ENCODE results near the gene AFF2. TPM values are rescaled to one million over a fixed set of nuclear protein-coding genes. Genes with fewer than 3 reads are reported as not detected.

The AFF2 gene
- total and polyA plus RNA-seq, 5 donors from 2014 or later, result 1.1 TPM; not detected in 4

- H3K4me1 Mint-ChIP-seq, result no peaks in the 10 kb centered on the region
- H3K4me3 Mint-ChIP-seq, result no peak overlapping the region
- no peaks in the 10 kb centered on the region for H3K36me3 ChIP-seq (ENCODE audit: control insufficient read depth, insufficient read depth, low read length)
- H3K27me3 Mint-ChIP-seq, result no peaks in the 10 kb centered on the region
- ATAC-seq (ENCODE audit: low read depth in 2 of 2) (no peak), DNase-seq (no peak)
- no peak overlapping the region for H3K27ac ChIP-seq (ENCODE audit: insufficient read depth, low read length, poor library complexity, severe bottlenecking)
- H3K9me3 Mint-ChIP-seq, result peaks cover 0 to under 1% (median 0%) of the 10 kb centered on the region in 7 donors
- no peaks in the 10 kb centered on the region for H3K27me3 ChIP-seq (ENCODE audit: control insufficient read depth, insufficient read depth, low read length)
- no peak overlapping the region for H3K4me3 ChIP-seq (ENCODE audit: low read depth, low read length)
- H3K9me3 ChIP-seq (ENCODE audit: control insufficient read depth in 2 of 2, low read length in 2 of 2), result no peaks in the 10 kb centered on the region
- H3K4me1 ChIP-seq (ENCODE audit: control insufficient read depth, insufficient read depth, low read length, poor library complexity, severe bottlenecking), result no peaks in the 10 kb centered on the region
- H3K36me3 Mint-ChIP-seq, result no peaks in the 10 kb centered on the region
- H3K27ac Mint-ChIP-seq, result no peak overlapping the region
These were observed 37.3 kb downstream of the AFF2 start for GRCh38 chrX:148537556-148538182.

DNA sequence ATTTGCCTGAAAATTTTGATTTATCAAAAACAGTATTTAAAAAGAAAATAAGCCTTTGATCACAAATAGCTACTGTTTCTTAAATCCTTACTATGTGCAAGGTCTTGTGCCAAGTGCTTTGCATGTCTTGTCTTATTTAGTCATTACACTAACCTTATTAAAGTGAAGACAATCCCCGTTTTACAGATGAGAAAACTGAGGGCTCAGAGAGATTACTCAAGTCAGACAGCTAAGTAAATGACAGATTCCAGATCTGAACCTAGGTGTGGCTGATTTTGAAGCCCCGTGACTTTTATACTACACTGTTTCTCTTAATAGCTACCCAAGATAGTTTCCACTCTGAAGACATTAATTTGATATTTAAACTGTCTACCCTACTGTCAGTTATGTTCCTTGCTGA, 38.2 kb downstream of the AFF2 start:
- Histone ChIP-seq H3K9me3 (ENCODE audit: control insufficient read depth in 2 of 2, low read length in 2 of 2) (no peaks in the 10 kb centered on the region), H3K4me3 (ENCODE audit: low read depth, low read length) (no peak overlapping the region), H3K36me3 (ENCODE audit: control insufficient read depth, insufficient read depth, low read length) (no peaks in the 10 kb centered on the region), H3K27me3 (ENCODE audit: control insufficient read depth, insufficient read depth, low read length) (no peaks in the 10 kb centered on the region), H3K4me1 (ENCODE audit: control insufficient read depth, insufficient read depth, low read length, poor library complexity, severe bottlenecking) (no peaks in the 10 kb centered on the region), H3K27ac (ENCODE audit: insufficient read depth, low read length, poor library complexity, severe bottlenecking) (no peak overlapping the region)
- Mint-ChIP-seq H3K9me3 (no peaks in the 10 kb centered on the region), H3K27me3 (no peaks in the 10 kb centered on the region), H3K4me3 (no peak overlapping the region), H3K36me3 (no peaks in the 10 kb centered on the region), H3K4me1 (no peaks in the 10 kb centered on the region), H3K27ac (no peak overlapping the region)
- ATAC-seq (ENCODE audit: low read depth in 2 of 2) (no peak), DNase-seq (no peak)

DNA sequence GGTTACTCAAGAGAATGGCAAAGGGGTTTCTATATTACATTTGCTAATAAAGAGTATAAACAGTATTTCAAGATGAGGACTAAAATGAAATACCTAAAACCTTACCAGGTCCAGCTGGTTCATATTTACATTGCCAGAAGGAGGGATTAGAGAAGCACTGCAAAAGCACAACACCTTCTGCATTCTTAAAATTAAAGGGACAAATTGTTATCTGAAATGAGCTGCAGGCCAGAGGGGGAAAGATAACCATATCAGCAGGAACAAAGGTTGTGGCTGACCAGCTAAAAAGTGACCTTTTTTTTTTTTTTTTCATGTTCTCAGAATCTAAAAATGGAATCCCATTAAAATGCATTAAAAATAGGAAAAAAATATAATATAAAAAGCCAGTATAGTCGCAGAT, 39.7 kb downstream of the AFF2 start:
- Histone ChIP-seq H3K27me3 (ENCODE audit: control insufficient read depth, insufficient read depth, low read length) (no peaks in the 10 kb centered on the region), H3K4me1 (ENCODE audit: control insufficient read depth, insufficient read depth, low read length, poor library complexity, severe bottlenecking) (no peaks in the 10 kb centered on the region), H3K27ac (ENCODE audit: insufficient read depth, low read length, poor library complexity, severe bottlenecking) (no peak overlapping the region), H3K4me3 (ENCODE audit: low read depth, low read length) (no peak overlapping the region), H3K36me3 (ENCODE audit: control insufficient read depth, insufficient read depth, low read length) (no peaks in the 10 kb centered on the region), H3K9me3 (ENCODE audit: control insufficient read depth in 2 of 2, low read length in 2 of 2) (no peaks in the 10 kb centered on the region)
- no peaks in the 10 kb centered on the region for H3K4me1 Mint-ChIP-seq
- H3K27ac Mint-ChIP-seq, result no peak overlapping the region
- no peaks in the 10 kb centered on the region for H3K9me3 Mint-ChIP-seq
- no peaks in the 10 kb centered on the region for H3K36me3 Mint-ChIP-seq
- no peak for DNase-seq
- H3K4me3 Mint-ChIP-seq, result no peak overlapping the region
- no peaks in the 10 kb centered on the region for H3K27me3 Mint-ChIP-seq
- ATAC-seq (ENCODE audit: low read depth in 2 of 2), result no peak

- DNase-seq (no peak), ATAC-seq (ENCODE audit: low read depth in 2 of 2) (no peak)
- no peaks in the 10 kb centered on the region for H3K27me3 ChIP-seq (ENCODE audit: control insufficient read depth, insufficient read depth, low read length)
- H3K4me3 ChIP-seq (ENCODE audit: low read depth, low read length), result no peak overlapping the region
- no peaks in the 10 kb centered on the region for H3K9me3 Mint-ChIP-seq
- H3K4me1 Mint-ChIP-seq, result no peaks in the 10 kb centered on the region
- no peaks in the 10 kb centered on the region for H3K36me3 Mint-ChIP-seq
- H3K27ac ChIP-seq (ENCODE audit: insufficient read depth, low read length, poor library complexity, severe bottlenecking), result no peak overlapping the region
- H3K36me3 ChIP-seq (ENCODE audit: control insufficient read depth, insufficient read depth, low read length), result no peaks in the 10 kb centered on the region
- H3K27ac Mint-ChIP-seq, result no peak overlapping the region
- H3K27me3 Mint-ChIP-seq, result no peaks in the 10 kb centered on the region
- H3K4me1 ChIP-seq (ENCODE audit: control insufficient read depth, insufficient read depth, low read length, poor library complexity, severe bottlenecking), result no peaks in the 10 kb centered on the region
- no peak overlapping the region for H3K4me3 Mint-ChIP-seq
- H3K9me3 ChIP-seq (ENCODE audit: control insufficient read depth in 2 of 2, low read length in 2 of 2), result no peaks in the 10 kb centered on the region
These were observed 40.5 kb downstream of the AFF2 start for GRCh38 chrX:148540671-148541583.

DNA sequence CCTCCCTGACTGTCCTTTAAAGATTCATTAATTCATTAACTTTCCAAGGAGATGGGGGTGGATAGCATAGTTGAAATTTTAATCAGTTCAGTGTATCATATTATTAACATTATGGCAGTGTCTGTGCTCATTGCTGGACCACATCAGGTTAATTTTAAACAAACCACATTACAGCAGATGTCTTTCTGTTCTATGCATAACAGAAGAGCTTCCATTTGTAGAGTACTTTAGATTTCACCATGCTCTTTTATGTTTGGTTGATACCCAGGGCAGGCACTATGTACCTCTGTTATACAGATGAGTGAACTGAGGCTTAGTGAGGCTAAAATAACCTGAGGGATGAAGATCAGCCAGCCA, 41.1 kb downstream of the AFF2 start:
- Histone ChIP-seq H3K9me3 (ENCODE audit: control insufficient read depth in 2 of 2, low read length in 2 of 2) (no peaks in the 10 kb centered on the region), H3K4me1 (ENCODE audit: control insufficient read depth, insufficient read depth, low read length, poor library complexity, severe bottlenecking) (no peaks in the 10 kb centered on the region), H3K27me3 (ENCODE audit: control insufficient read depth, insufficient read depth, low read length) (no peaks in the 10 kb centered on the region), H3K36me3 (ENCODE audit: control insufficient read depth, insufficient read depth, low read length) (no peaks in the 10 kb centered on the region), H3K4me3 (ENCODE audit: low read depth, low read length) (no peak overlapping the region), H3K27ac (ENCODE audit: insufficient read depth, low read length, poor library complexity, severe bottlenecking) (no peak overlapping the region)
- H3K4me1 Mint-ChIP-seq, result no peaks in the 10 kb centered on the region
- DNase-seq, result no peak
- no peak overlapping the region for H3K4me3 Mint-ChIP-seq
- H3K27me3 Mint-ChIP-seq, result no peaks in the 10 kb centered on the region
- no peak overlapping the region for H3K27ac Mint-ChIP-seq
- no peak for ATAC-seq (ENCODE audit: low read depth in 2 of 2)
- no peaks in the 10 kb centered on the region for H3K36me3 Mint-ChIP-seq
- H3K9me3 Mint-ChIP-seq, result no peaks in the 10 kb centered on the region

DNA sequence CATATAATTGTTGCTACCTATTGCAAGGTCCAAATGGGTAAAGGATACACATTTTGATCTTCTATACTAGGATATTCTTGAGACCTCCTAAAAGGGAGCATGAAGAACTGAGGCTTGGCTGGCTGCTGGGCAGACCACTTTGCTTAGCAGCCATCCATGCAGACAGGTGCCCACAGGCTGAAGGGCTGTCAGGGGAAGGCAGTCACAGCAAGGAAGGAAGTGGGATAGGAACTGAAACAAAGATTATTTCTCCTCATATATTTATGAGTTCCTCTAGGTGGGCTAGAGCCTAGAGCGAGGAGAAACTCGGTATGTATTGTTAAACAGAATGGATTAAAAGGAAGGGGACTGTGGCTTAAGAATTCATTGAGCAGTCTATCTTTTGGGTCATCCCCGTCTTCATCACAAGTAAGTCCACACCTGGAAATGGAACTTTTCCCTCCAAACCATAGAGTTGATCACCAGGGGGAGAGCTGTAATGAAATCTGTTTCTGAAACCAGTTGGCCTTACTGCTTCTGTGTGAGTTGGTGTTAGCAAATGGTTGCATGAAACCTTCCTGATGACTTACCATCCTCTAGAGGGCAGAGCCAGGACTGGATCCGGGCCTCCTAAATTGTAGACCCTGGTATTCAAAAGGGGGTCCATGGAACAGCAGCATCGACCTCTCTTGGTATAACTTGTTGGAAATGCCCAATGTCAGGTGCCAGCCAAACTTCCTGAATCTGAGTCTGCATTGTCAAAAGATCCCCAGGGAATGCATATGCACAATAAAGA, 42.3 kb downstream of the AFF2 start:
- H3K36me3 ChIP-seq (ENCODE audit: control insufficient read depth, insufficient read depth, low read length), result no peaks in the 10 kb centered on the region
- no peak for DNase-seq
- H3K27ac ChIP-seq (ENCODE audit: insufficient read depth, low read length, poor library complexity, severe bottlenecking), result no peak overlapping the region
- Mint-ChIP-seq H3K27ac (peak overlapping the region in 1 of 3 donors; percentile 78), H3K36me3 (no peaks in the 10 kb centered on the region), H3K27me3 (no peaks in the 10 kb centered on the region), H3K4me1 (no peaks in the 10 kb centered on the region), H3K9me3 (no peaks in the 10 kb centered on the region), H3K4me3 (no peak overlapping the region)
- no peaks in the 10 kb centered on the region for H3K4me1 ChIP-seq (ENCODE audit: control insufficient read depth, insufficient read depth, low read length, poor library complexity, severe bottlenecking)
- no peaks in the 10 kb centered on the region for H3K27me3 ChIP-seq (ENCODE audit: control insufficient read depth, insufficient read depth, low read length)
- no peak for ATAC-seq (ENCODE audit: low read depth in 2 of 2)
- no peak overlapping the region for H3K4me3 ChIP-seq (ENCODE audit: low read depth, low read length)
- H3K9me3 ChIP-seq (ENCODE audit: control insufficient read depth in 2 of 2, low read length in 2 of 2), result no peaks in the 10 kb centered on the region

- no peaks in the 10 kb centered on the region for H3K36me3 Mint-ChIP-seq
- Histone ChIP-seq H3K27me3 (ENCODE audit: control insufficient read depth, insufficient read depth, low read length) (no peaks in the 10 kb centered on the region), H3K4me1 (ENCODE audit: control insufficient read depth, insufficient read depth, low read length, poor library complexity, severe bottlenecking) (no peaks in the 10 kb centered on the region), H3K9me3 (ENCODE audit: control insufficient read depth in 2 of 2, low read length in 2 of 2) (no peaks in the 10 kb centered on the region), H3K4me3 (ENCODE audit: low read depth, low read length) (no peak overlapping the region), H3K27ac (ENCODE audit: insufficient read depth, low read length, poor library complexity, severe bottlenecking) (no peak overlapping the region), H3K36me3 (ENCODE audit: control insufficient read depth, insufficient read depth, low read length) (no peaks in the 10 kb centered on the region)
- no peak overlapping the region for H3K4me3 Mint-ChIP-seq
- DNase-seq (peak in 1 of 3 donors; percentile 22), ATAC-seq (ENCODE audit: low read depth in 2 of 2) (no peak)
- no peak overlapping the region for H3K27ac Mint-ChIP-seq
- no peaks in the 10 kb centered on the region for H3K4me1 Mint-ChIP-seq
- H3K9me3 Mint-ChIP-seq, result peaks cover 0 to 5% (median 0%) of the 10 kb centered on the region in 7 donors
- no peaks in the 10 kb centered on the region for H3K27me3 Mint-ChIP-seq
These were observed 52.4 kb downstream of the AFF2 start for GRCh38 chrX:148552775-148553174.
